HG02623 (cell line): ENCODE measurements around the gene OR10H5.
"Not testable (repeated sequence)": the region's sequence is repeated elsewhere in the genome, so short reads cannot be mapped to it uniquely, and the experiment has no call there.

ENCODE experiments used
- ATAC-seq: cut with Tn5 transposase; IDR thresholded peaks from one replicate; pipeline ENCODE4 v1.9.1; 2021; ENCODE audit warnings: moderate library complexity; ENCODE audit not compliant: unreplicated experiment

The OR10H5 gene

GRCh38 chr19:15810335-15810734 is 22.9 kb downstream of the OR10H5 start:
- no peak for ATAC-seq

DNA sequence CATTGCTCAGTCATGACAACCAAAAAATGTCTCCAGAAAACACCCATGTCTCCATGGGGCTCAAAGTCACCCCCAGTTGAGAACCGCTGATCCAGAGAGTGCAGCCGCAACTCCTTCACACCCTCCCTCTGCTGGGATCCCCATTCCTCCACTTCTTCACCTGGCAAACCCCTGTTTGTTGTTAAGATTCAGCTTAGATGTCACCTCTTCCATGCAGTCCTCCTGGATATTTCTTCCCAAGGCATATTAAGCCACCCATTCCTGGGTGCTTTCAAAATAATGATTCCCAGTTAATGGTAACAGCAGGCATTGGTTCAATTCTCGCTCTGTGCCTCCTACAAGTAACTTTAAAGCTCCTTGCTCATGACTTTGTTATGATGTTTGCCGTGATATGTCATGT is 24.0 kb downstream of the OR10H5 start:
- no peak for ATAC-seq

DNA sequence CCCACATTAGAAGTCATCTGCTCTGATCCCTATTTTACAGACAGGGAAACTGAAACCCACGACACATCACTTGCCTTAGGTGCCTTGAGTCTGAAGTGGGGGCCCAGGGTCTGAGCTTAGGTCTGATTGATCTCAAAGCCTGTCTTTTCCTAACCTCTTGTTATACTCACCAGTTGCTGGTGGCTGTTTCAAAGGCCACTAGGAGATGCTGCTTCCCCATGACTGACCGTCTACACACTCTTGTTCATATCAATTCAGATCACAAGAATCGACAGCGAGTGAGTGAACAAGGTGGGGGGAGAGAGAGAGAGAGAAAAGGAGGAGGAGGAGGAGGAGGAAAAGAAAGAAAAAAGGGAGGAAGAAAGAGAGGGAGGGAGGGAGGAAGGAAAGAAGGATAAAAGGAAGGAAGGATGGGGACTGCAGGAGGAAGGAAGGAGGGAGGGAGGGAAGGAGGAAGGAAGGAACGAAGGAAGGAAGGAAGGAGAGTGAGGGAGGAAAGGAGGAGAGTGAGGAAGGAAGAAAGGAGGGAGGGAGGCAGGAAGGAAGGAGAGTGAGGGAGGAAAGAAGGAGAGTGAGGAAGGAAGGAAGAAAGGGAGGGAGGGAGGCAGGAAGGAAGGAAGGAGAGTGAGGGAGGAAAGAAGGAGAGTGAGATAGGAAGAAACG is 24.7 kb downstream of the OR10H5 start:
- ATAC-seq, result no peak

DNA sequence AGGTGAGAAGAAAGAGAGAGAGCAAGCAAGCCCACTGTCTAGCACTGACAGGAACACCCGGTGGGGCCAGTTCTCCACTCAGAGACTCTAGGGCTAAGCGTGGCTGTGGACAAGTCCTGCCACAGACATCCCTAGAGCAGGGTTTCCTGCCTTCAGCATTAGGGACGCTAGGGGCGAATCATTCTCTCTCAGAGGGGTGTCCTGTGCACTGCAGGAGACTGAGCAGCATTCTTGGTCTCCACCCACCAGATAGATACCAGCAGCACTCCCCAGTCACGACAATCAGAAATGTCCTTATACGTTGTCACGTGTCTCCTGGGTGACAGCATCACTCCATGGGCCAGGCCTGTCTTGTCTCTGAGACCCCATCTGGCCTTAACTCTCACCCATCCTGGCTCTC is 26.5 kb downstream of the OR10H5 start:
- no peak for ATAC-seq

- ATAC-seq, result no peak
Measured at GRCh38 chr19:15815306-15815705, 27.8 kb downstream of the OR10H5 start, which contains the start of gene OR10H1. Gene OR10H1 (minus strand): TSS chr19:15815664. CDS start chr19:15808037, 7,627 bp downstream.

DNA sequence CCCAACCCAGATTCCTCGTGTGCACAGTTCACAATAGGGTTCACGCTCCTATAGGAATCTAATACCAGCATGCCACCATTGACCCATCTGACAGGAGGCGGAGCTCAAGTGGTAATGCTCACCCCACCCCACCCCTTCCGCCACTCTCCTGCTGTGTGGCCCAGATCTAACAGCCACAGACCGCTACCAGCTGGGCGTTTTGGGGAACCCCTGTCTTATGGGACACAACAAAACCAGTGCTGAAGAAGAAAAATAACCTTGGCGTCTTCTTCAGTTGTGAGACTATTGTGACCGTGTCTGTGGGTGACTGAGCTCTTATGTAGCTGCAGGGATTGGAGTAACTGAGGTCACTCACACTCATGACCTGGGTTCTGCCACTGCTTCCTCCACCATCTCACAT is 33.2 kb downstream of the OR10H5 start:
- no peak for ATAC-seq

- no peak for ATAC-seq
Measured at GRCh38 chr19:15825753-15826152, 38.3 kb downstream of the OR10H5 start.

GRCh38 chr19:15828121-15828610 is 40.7 kb downstream of the OR10H5 start:
- no peak for ATAC-seq

- not testable (repeated sequence) for ATAC-seq
Measured at GRCh38 chr19:15828611-15829305, 41.3 kb downstream of the OR10H5 start.

- no peak for ATAC-seq
Measured at GRCh38 chr19:15829306-15829698, 41.8 kb downstream of the OR10H5 start.

- no peak for ATAC-seq
Measured at GRCh38 chr19:15829786-15830185, 42.3 kb downstream of the OR10H5 start.

- no peak for ATAC-seq
Measured at GRCh38 chr19:15831626-15832025, 44.2 kb downstream of the OR10H5 start.

DNA sequence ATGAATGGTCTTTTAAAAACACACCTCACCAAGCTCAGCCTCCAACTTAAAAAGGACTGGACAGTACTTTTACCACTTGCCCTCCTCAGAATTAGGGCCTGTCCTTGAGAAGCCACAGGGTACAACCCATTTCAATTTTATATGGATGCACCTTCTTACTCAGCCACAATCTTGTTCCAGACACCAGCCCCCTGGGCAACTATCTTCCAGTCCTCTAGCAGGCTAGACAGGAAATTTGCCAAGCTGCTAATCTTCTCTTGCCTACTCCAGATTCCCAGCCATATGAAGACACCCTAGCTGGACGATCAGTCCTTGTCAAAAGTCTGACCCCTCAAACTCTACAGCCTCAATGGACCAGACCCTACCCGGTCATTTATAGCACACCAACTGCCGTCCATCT is 46.8 kb downstream of the OR10H5 start:
- ATAC-seq, result not testable (repeated sequence)

DNA sequence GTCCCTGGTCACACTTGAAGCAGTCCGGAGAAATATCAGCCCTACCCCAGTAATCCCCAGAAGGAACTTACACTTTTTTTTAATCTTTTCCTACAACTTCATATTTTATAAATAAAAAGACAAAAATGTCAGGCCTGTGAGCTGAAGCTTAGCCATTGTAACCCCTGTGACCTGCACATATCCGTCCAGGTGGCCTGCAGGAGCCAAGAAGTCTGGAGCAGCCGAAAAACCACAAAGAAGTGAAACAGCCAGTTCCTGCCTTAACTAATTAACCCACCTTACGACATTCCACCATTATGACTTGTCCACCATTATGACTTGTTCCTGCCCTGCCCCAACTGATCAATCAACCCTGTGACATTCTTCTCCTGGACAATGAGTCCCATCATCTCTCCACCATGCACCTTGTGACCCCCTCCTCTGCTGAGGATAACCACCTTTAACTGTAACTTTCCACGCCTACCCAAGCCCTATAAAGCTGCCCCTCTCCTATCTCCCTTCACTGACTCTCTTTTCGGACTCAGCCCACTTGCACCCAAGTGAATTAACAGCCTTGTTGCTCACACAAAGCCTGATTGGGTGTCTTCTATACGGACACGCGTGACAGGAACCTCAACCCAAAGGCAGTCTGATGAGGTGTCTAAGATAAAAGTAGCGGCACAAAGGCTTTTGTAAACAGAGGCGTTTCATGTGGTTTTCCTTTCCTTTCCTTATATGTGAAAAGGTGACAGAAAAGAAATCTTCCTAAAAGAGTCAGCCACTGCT is 48.3 kb downstream of the OR10H5 start:
- ATAC-seq, result not testable (repeated sequence)

DNA sequence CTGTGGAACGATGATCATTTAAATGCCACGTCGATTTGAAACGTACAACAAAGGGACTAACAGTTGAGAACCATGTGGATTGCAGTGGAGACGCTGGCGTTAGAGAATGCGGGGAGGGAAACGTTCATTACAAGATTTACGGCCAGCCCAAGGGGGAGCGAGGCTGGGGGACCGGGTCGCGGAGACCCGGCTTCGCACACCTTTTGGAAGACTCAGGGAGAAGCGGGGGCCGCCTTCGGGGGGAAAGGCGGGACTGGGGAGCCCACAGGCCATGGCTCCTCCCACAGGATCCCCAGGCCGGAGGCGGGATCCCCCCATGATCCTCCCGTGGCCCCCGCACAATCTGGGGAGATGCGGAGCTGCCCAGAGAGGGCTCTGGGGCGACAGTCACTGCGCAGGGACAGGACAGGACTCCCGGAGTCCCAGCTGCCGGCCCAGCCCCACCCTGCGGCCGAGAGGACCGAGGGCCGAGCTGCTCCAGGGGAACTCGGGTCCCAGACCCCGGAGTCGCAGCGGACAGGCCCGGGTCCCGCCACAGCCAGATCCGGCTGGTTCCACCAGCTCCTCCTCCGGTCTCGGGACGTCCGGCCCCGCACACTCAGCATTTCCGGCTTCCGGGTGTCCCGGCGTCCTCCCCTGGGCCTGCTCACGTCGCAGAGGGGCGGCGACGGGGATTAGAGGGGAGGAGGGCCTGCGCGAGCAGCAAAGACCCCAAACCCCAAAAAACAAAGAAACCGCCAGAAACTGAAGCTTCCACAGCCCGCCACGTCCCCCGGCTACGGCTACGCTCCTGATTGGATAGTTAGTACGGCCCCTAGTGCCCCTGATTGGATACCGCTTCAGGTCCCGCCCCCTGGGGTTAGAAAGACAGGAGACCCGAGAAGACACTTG is 49.1 kb downstream of the OR10H5 start:
- peak; percentile 94 for ATAC-seq

- ATAC-seq, result no peak
Measured at GRCh38 chr19:15837221-15837731, 49.8 kb downstream of the OR10H5 start.

DNA sequence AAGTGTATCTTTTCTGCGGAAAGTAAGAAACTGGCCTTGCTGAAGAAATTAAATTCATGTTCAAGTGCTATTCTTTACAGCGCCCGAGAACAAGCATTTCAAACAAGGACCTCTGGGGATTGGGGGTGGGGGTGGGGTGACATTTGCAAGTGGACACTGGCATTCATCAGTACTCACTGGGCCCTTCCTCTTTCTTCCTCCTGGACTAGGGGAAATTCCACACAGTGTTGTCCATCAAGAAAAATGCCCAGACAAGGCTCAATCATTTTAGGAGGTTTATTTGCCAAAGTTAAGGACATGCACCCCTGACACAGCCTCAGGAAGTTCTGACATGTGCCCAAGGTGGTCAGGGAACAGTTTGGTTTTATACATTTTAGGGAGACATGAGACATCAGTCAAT is 50.9 kb downstream of the OR10H5 start:
- ATAC-seq, result no peak

DNA sequence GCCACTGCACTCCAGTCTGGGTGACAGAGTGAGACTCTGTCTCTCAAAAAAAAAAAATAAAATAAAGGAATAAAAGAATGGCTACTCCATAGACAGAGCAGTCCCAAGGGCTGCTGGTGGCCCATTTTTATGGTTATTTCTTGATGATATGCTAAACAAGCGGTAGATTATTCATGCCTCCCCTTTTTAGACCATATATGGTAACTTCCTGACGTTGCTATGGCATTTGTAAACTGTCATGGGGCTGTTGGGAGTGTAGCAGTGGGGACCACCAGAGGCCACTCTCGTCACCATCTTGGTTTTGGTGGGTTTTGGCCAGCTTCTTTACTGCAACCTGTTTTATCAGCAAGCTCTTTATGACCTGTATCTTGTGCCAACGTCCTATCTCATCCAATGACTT is 52.4 kb downstream of the OR10H5 start:
- not testable (repeated sequence) for ATAC-seq

GRCh38 chr19:15840833-15841232 is 53.4 kb downstream of the OR10H5 start:
- ATAC-seq, result no peak

DNA sequence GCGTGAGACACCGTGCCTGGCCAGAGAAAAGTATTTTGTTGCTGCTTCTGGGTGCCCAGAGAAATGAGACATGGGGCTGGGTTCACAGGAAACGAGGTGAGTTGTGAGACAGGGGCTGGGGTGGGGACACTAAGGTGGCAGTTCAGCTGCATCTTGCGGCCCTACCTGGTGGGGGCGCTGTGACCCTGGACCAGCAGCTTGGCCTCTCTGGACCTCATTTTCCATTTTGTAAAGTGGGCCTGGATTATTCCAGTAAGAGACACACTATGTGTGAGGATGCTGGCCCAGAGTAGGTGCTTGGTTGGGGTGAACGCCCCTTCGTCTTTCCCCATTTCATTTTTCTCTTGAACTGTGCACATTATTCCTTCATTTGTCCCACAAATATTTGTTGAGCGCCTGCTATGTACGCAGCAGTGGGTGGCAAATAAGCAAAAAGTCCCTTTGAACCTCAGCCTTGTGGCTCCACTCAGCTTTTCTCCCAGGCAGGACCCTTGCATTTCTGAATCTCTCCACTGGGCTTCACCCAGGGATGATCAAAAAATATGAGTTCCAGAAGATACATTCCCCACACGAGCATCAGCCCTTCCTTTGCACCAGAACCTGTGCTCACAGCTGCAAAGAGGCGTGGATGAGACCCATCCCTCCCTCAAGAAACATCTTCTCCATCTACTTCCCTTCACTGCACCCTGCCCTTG is 54.6 kb downstream of the OR10H5 start:
- ATAC-seq, result no peak
